Fibroblast of mammary gland (primary cell): ENCODE data around the gene FGGY.

Experiments
- DNase-seq: peaks from one replicate; pipeline ENCODE4 v3.0.0-alpha.2; 2010; ENCODE audit warnings: low read depth
- H3K4me3 ChIP-seq: 2 replicates; pipeline ENCODE4 v1.5.1; 2011; ENCODE audit warnings: low read depth, mild to moderate bottlenecking, low read length, moderate library complexity; ENCODE audit not compliant: control insufficient read depth
- CTCF ChIP-seq: conservative IDR thresholded peaks from 2 replicates; pipeline ENCODE4 v1.5.1; 2011; ENCODE audit warnings: low read depth, low read length, inconsistent platforms; ENCODE audit not compliant: control insufficient read depth, insufficient read depth

The FGGY gene

GRCh38 chr1:59473831-59474230 lies 176.9 kb downstream of the FGGY start:
- no peak for DNase-seq
- TF ChIP-seq CTCF, result no peak
- H3K4me3 ChIP-seq, result no peak overlapping the region

GRCh38 chr1:59474496-59474895 lies 177.6 kb downstream of the FGGY start:
- DNase-seq, result no peak
- no peak for TF ChIP-seq CTCF
- no peak overlapping the region for H3K4me3 ChIP-seq

- no peak for DNase-seq
- TF ChIP-seq CTCF, result no peak
- no peak overlapping the region for H3K4me3 ChIP-seq
These were observed 178.8 kb downstream of the FGGY start for GRCh38 chr1:59475737-59476136.

- peak; percentile 94 for DNase-seq
- H3K4me3 ChIP-seq, result no peak overlapping the region
- no peak for TF ChIP-seq CTCF
These were observed 180.4 kb downstream of the FGGY start for GRCh38 chr1:59477286-59477685.

- DNase-seq, result no peak
- no peak for TF ChIP-seq CTCF
These were observed 181.0 kb downstream of the FGGY start for GRCh38 chr1:59477867-59478266.

GRCh38 chr1:59478822-59479221 lies 181.9 kb downstream of the FGGY start:
- no peak for DNase-seq
- H3K4me3 ChIP-seq, result no peak overlapping the region
- no peak for TF ChIP-seq CTCF

More at GRCh38 chr1:59477867-59478266, 181.0 kb downstream of the FGGY start:
- no peak overlapping the region for H3K4me3 ChIP-seq
